Kidney epithelial cell (primary cell): ENCODE data around the gene HSCB. TPM values are rescaled to one million over a fixed set of nuclear protein-coding genes. Genes with fewer than 3 reads are reported as not detected.
A peak's percentile ranks its signal among the peaks of the same experiment; 100 is the strongest.
"Not testable (repeated sequence)": the region's sequence is repeated elsewhere in the genome, so short reads cannot be mapped to it uniquely, and the experiment has no call there.

ENCODE experiments used
- DNase-seq: peaks from one replicate; pipeline ENCODE4 v3.0.0-alpha.2; 2010; ENCODE audit warnings: low read depth
- H3K27me3 ChIP-seq: 2 replicates; pipeline ENCODE4 v1.6.0; 2011; ENCODE audit warnings: low read length; ENCODE audit not compliant: control insufficient read depth, insufficient read depth
- H3K36me3 ChIP-seq: 2 replicates; pipeline ENCODE4 v1.5.1; 2011; ENCODE audit warnings: low read length; ENCODE audit not compliant: control insufficient read depth, insufficient read depth
- H3K4me3 ChIP-seq: 2 replicates; pipeline ENCODE4 v1.5.1; 2011; ENCODE audit warnings: low read depth, mild to moderate bottlenecking, control low read depth, low read length
- CTCF ChIP-seq: IDR thresholded peaks from 2 replicates; pipeline ENCODE4 v1.5.1; 2011; ENCODE audit warnings: mild to moderate bottlenecking, moderate library complexity, low read length, control low read depth, inconsistent platforms; ENCODE audit not compliant: insufficient read depth, poor library complexity, severe bottlenecking
- total RNA-seq: library from RNA; depleted of rRNA; stranded (reverse); fragments of >200 nt; gene quantifications from 2 replicates; pipeline ENCODE4 v1.2.3, GENCODE V29; 2015

Gene HSCB
- total RNA-seq, 1 donor from 2014 or later = 34.2 TPM

- Histone ChIP-seq H3K4me3 (no peak overlapping the region), H3K27me3 (no peaks in the 10 kb centered on the region), H3K36me3 (no peaks in the 10 kb centered on the region)
- TF ChIP-seq CTCF = no peak
- DNase-seq = no peak
Measured at GRCh38 chr22:28734393-28734792, 7.4 kb upstream of the HSCB start.

GRCh38 chr22:28736301-28737155, 5.3 kb upstream of the HSCB start:
- H3K36me3 ChIP-seq = no peaks in the 10 kb centered on the region

GRCh38 chr22:28737701-28738100, 4.1 kb upstream of the HSCB start:
- TF ChIP-seq CTCF = no peak
- no peaks in the 10 kb centered on the region for H3K27me3 ChIP-seq
- no peaks in the 10 kb centered on the region for H3K36me3 ChIP-seq
- H3K4me3 ChIP-seq = no peak overlapping the region
- no peak for DNase-seq

More at GRCh38 chr22:28736301-28737155, 5.3 kb upstream of the HSCB start:
- no peak for TF ChIP-seq CTCF
- no peak for DNase-seq
- no peaks in the 10 kb centered on the region for H3K27me3 ChIP-seq
- no peak overlapping the region for H3K4me3 ChIP-seq

GRCh38 chr22:28738876-28739275, 3.0 kb upstream of the HSCB start:
- not testable (repeated sequence) for H3K4me3 ChIP-seq, DNase-seq, H3K36me3 ChIP-seq, H3K27me3 ChIP-seq

- no peak for TF ChIP-seq CTCF
- H3K4me3 ChIP-seq = peak overlapping the region; percentile 33
- H3K27me3 ChIP-seq = no peaks in the 10 kb centered on the region
- no peaks in the 10 kb centered on the region for H3K36me3 ChIP-seq
- no peak for DNase-seq
Measured at GRCh38 chr22:28741200-28741784, 547 bp upstream of the HSCB start.

- H3K36me3 ChIP-seq = no peaks in the 10 kb centered on the region
- TF ChIP-seq CTCF = no peak
- DNase-seq = no peak
- H3K4me3 ChIP-seq = peak overlapping the region; percentile 82
- H3K27me3 ChIP-seq = no peaks in the 10 kb centered on the region
Measured at GRCh38 chr22:28742562-28742962, 723 bp downstream of the HSCB start.
